Ishikawa (cell line): ENCODE results near the gene ZC3H11A.

Source experiments
- CEBPB ChIP-seq: IDR thresholded peaks from 2 replicates; pipeline ENCODE4 v1.6.1; 2012
- CREB1 ChIP-seq: IDR thresholded peaks from 2 replicates; pipeline ENCODE4 v1.6.1; 2012; ENCODE audit warnings: low read depth
- EGR1 ChIP-seq: IDR thresholded peaks from 2 replicates; pipeline ENCODE4 v1.6.1; 2012
- EP300 ChIP-seq: IDR thresholded peaks from 2 replicates; pipeline ENCODE4 v1.6.1; 2012; ENCODE audit warnings: borderline replicate concordance
- FOXM1 ChIP-seq: IDR thresholded peaks from 2 replicates; pipeline ENCODE4 v1.6.1; 2012; ENCODE audit warnings: low read depth, borderline replicate concordance
- NFIC ChIP-seq: IDR thresholded peaks from 2 replicates; pipeline ENCODE4 v1.6.1; 2012
- RAD21 ChIP-seq: IDR thresholded peaks from 2 replicates; pipeline ENCODE4 v1.6.1; 2012; ENCODE audit warnings: low read depth
- REST ChIP-seq: IDR thresholded peaks from 2 replicates; pipeline ENCODE4 v1.6.1; 2012; ENCODE audit warnings: low read depth, mild to moderate bottlenecking
- TAF1 ChIP-seq: IDR thresholded peaks from 2 replicates; pipeline ENCODE4 v1.6.1; 2012; ENCODE audit warnings: low read depth, mild to moderate bottlenecking
- TCF12 ChIP-seq: IDR thresholded peaks from 2 replicates; pipeline ENCODE4 v1.6.1; 2012; ENCODE audit warnings: low read depth
- TEAD4 ChIP-seq: IDR thresholded peaks from 2 replicates; pipeline ENCODE4 v1.6.1; 2012
- YY1 ChIP-seq: IDR thresholded peaks from 2 replicates; pipeline ENCODE4 v1.6.1; 2012; ENCODE audit warnings: low read depth
- ZBTB7A ChIP-seq: IDR thresholded peaks from 2 replicates; pipeline ENCODE4 v1.6.1; 2012; ENCODE audit warnings: low read depth
- TF ChIP-seq, protein P1 (sequence below): IDR thresholded peaks from 2 replicates; pipeline ENCODE4 v1.6.1; 2012
- TF ChIP-seq, protein P2 (sequence below): IDR thresholded peaks from 2 replicates; pipeline ENCODE4 v1.6.1; 2012

ZC3H11A gene

GRCh38 chr1:203835476-203835875 is 40.1 kb downstream of the ZC3H11A start:
- TF ChIP-seq, protein P1, sequence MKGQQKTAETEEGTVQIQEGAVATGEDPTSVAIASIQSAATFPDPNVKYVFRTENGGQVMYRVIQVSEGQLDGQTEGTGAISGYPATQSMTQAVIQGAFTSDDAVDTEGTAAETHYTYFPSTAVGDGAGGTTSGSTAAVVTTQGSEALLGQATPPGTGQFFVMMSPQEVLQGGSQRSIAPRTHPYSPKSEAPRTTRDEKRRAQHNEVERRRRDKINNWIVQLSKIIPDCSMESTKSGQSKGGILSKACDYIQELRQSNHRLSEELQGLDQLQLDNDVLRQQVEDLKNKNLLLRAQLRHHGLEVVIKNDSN: no peak
- TF ChIP-seq TEAD4 (no peak), ZBTB7A (no peak), YY1 (no peak), EGR1 (no peak), FOXM1 (no peak), TAF1 (no peak), TCF12 (no peak), NFIC (no peak), CREB1 (no peak), EP300 (no peak), CEBPB (no peak), REST (no peak), RAD21 (no peak)
- TF ChIP-seq, protein P2, sequence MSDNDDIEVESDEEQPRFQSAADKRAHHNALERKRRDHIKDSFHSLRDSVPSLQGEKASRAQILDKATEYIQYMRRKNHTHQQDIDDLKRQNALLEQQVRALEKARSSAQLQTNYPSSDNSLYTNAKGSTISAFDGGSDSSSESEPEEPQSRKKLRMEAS: no peak

GRCh38 chr1:203839081-203839480 is 43.7 kb downstream of the ZC3H11A start:
- TF ChIP-seq REST (no peak), FOXM1 (no peak), TCF12 (no peak), EGR1 (no peak), YY1 (no peak), TEAD4 (no peak), NFIC (no peak), ZBTB7A (no peak), CREB1 (no peak), TAF1 (no peak), RAD21 (no peak), EP300 (no peak), CEBPB (no peak)
- TF ChIP-seq, protein P2: no peak
- TF ChIP-seq, protein P1: no peak

DNA sequence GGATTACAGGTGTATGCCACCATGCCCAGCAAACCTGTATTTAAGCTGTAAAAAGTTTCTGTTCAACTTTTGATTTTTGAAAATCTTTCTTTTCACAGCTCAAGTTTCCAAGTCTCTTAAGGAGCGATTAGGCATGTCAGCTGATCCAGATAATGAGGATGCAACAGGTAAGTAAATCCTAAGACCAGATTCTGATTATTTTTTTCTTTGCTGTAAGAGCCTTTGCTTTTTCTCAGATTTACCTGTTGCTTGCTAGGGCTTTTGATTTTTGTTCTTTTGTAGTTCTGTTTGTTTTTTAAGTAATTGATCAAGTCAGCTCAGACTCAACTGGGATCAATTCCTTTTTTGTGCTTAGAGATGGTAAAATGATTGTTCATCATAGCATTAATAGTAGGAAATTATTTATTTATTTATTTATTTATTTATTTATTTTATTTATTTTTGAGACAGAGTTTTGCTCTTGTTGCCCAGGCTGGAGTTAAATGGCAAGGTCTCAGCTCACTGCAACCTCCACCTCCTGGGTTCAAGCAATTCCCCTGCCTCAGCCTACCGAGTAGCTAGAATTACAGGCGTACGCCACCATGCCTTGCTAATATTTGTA is 44.9 kb downstream of the ZC3H11A start:
- TF ChIP-seq, protein P2: no peak
- no peak for TF ChIP-seq ZBTB7A
- TF ChIP-seq, protein P1: no peak
- TF ChIP-seq CEBPB: no peak
- TF ChIP-seq NFIC: no peak
- TF ChIP-seq CREB1: no peak
- TF ChIP-seq YY1: no peak
- TF ChIP-seq RAD21: no peak
- TF ChIP-seq REST: no peak
- TF ChIP-seq EGR1: no peak
- no peak for TF ChIP-seq TEAD4
- TF ChIP-seq FOXM1: no peak
- no peak for TF ChIP-seq TAF1
- TF ChIP-seq TCF12: no peak
- no peak for TF ChIP-seq EP300
